PC-3 (cell line): Measurements from ENCODE around the gene YJU2. TPM values are rescaled to one million over a fixed set of nuclear protein-coding genes. Genes with fewer than 3 reads are reported as not detected.

ENCODE experiments used
- ATAC-seq: fragments of 200-7000 bp; cut with Tn5 transposase; 2 replicates; pipeline ENCODE4 v1.9.1; 2020; ENCODE audit warnings: mild to moderate bottlenecking, moderate library complexity
- BruUV-seq: library from RNA; stranded (reverse); fragments of 400-500 nt; replicated peaks from 2 replicates; lab custom pipeline; 2021; lab: Mats Ljungman, UMichigan
- CTCF ChIA-PET: fragments of 300-600 bp; sonication (Branson Sonifier 250); formaldehyde crosslinking; loops from one replicate; lab custom pipeline; 2022; ENCODE audit warnings: antibody characterized with exemption; lab: Charles Lee
- POLR2A ChIA-PET: fragments of 300-600 bp; sonication (Branson Sonifier 250); formaldehyde crosslinking; loops from one replicate; lab custom pipeline; 2022; ENCODE audit warnings: antibody characterized with exemption; ENCODE audit not compliant: unreplicated experiment; lab: Charles Lee
- DNase-seq: peaks from one replicate; pipeline ENCODE4 v3.0.0-alpha.2; 2015
- H2AFZ ChIP-seq: fragments of 300-600 bp; sonication (generic); 2 replicates; pipeline ENCODE4 v1.6.0; 2016; ENCODE audit warnings: antibody characterized with exemption, low read length
- H3F3A ChIP-seq: fragments of 300-600 bp; sonication (generic); one replicate; pipeline ENCODE4 v1.6.0; 2017; ENCODE audit warnings: antibody characterized with exemption, low read length, control low read depth, mild to moderate bottlenecking; ENCODE audit not compliant: unreplicated experiment
- H3K27ac ChIP-seq: fragments of 300-600 bp; sonication (generic); 2 replicates; pipeline ENCODE4 v1.5.1; 2016; ENCODE audit warnings: mild to moderate bottlenecking, low read length
- H3K27me3 ChIP-seq: fragments of 300-600 bp; sonication (generic); 2 replicates; pipeline ENCODE4 v1.6.1; 2016; ENCODE audit warnings: low read length, mixed read lengths
- H3K36me3 ChIP-seq: fragments of 300-600 bp; sonication (generic); 2 replicates; pipeline ENCODE4 v1.6.1; 2016; ENCODE audit warnings: low read depth, mixed run types, low read length, mixed read lengths
- H3K4me1 ChIP-seq: fragments of 300-600 bp; sonication (generic); 2 replicates; pipeline ENCODE4 v1.5.1; 2016; ENCODE audit warnings: low read length; ENCODE audit not compliant: insufficient read depth
- H3K4me2 ChIP-seq: fragments of 300-600 bp; sonication (generic); 2 replicates; pipeline ENCODE4 v1.6.0; 2016; ENCODE audit warnings: low read length
- H3K4me3 ChIP-seq: fragments of 300-600 bp; sonication (generic); 2 replicates; pipeline ENCODE4 v1.5.1; 2016; ENCODE audit warnings: mild to moderate bottlenecking, low read length, mixed read lengths
- H3K79me2 ChIP-seq: fragments of 300-600 bp; sonication (generic); 2 replicates; pipeline ENCODE4 v1.6.1; 2017; ENCODE audit warnings: low read length, mixed read lengths
- H3K9ac ChIP-seq: fragments of 300-600 bp; sonication (generic); 2 replicates; pipeline ENCODE4 v1.6.0; 2016; ENCODE audit warnings: mild to moderate bottlenecking, low read length
- H3K9me2 ChIP-seq: fragments of 300-600 bp; sonication (generic); replicated peaks from 2 replicates; pipeline ENCODE4 v1.6.1; 2016; ENCODE audit warnings: mixed run types, low read length, mixed read lengths
- H3K9me3 ChIP-seq: fragments of 300-600 bp; sonication (generic); 2 replicates; pipeline ENCODE4 v1.6.1; 2016; ENCODE audit warnings: low read length, mixed read lengths
- H4K20me1 ChIP-seq: fragments of 300-600 bp; sonication (generic); 2 replicates; pipeline ENCODE4 v1.6.1; 2016; ENCODE audit warnings: low read length, mixed read lengths
- EZH2 ChIP-seq: fragments of 300-600 bp; sonication (generic); IDR thresholded peaks from one replicate; pipeline ENCODE4 v1.6.1; 2017; ENCODE audit warnings: antibody characterized with exemption, mild to moderate bottlenecking, low read length; ENCODE audit not compliant: unreplicated experiment
- EZH2phosphoT487 ChIP-seq: fragments of 300-600 bp; sonication (generic); IDR thresholded peaks from 2 replicates; pipeline ENCODE4 v1.6.1; 2018; ENCODE audit warnings: mild to moderate bottlenecking, antibody characterized with exemption, low read length, borderline replicate concordance
- intact Hi-C: fragments of 100-400 bp; cut with micrococcal nuclease; formaldehyde crosslinking; loops from 2 replicates; pipeline ENCODE4 v1.9.0; 2023
- total RNA-seq: library from RNA; depleted of rRNA; stranded (reverse); fragments of >200 nt; gene quantifications from 2 replicates; pipeline ENCODE4 v1.2.3, GENCODE V29; 2014
- TF ChIP-seq, protein P1 (sequence below): fragments of 300-600 bp; sonication (generic); conservative IDR thresholded peaks from 2 replicates; pipeline ENCODE4 v1.5.1; 2017; ENCODE audit warnings: antibody characterized with exemption, low read depth, mild to moderate bottlenecking, low read length

YJU2 gene
- total RNA-seq, 1 experiment from 2014 or later, result 33.1 TPM

DNA sequence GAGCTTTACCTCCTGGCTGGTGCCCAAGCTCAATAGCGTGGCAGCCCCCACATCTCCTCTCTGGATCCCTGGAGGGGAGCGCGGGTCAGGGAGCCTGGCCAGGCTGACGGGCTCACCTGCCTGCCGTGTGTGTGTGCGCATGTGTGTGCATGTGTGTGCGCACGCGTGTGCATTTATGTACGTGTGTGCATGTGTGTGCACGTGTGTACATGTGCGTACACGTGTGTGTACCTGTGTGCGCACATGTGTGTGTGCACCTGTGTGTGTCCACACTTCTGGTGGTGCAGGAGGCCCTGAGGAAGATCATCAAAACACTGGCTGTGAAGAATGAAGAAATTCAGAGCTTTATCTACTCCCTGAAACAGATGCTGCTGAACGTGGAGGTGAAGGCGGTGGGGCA lies 58.8 kb downstream of the YJU2 start:
- POLR2A ChIA-PET, result no interaction called here
- H3K4me3 ChIP-seq, result no peak overlapping the region

GRCh38 chr19:4310247-4311121 lies 63.6 kb downstream of the YJU2 start:
- ATAC-seq (no peak), DNase-seq (peak; percentile 22)
- H3K27me3 ChIP-seq, result no peaks in the 10 kb centered on the region
- H3K36me3 ChIP-seq, result no peaks in the 10 kb centered on the region
- BruUV-seq, result no TSS peak
- H4K20me1 ChIP-seq, result no peaks in the 10 kb centered on the region
- ChIA-PET POLR2A (interaction anchor here (0.7 kb wide), 1 partner anchor 11 kb away, joined by 3 read pairs; no protein-coding TSS in a partner anchor), CTCF (no interaction called here)
- no peaks in the 10 kb centered on the region for H3K79me2 ChIP-seq
- no peaks in the 10 kb centered on the region for H3K9me2 ChIP-seq
- H2AFZ ChIP-seq, result no peak overlapping the region
- H3K9ac ChIP-seq, result no peak overlapping the region
- H3K4me1 ChIP-seq, result no peaks in the 10 kb centered on the region
- no peak overlapping the region for H3K27ac ChIP-seq
- intact Hi-C loops, result no loop called here
- TF ChIP-seq, protein P1, sequence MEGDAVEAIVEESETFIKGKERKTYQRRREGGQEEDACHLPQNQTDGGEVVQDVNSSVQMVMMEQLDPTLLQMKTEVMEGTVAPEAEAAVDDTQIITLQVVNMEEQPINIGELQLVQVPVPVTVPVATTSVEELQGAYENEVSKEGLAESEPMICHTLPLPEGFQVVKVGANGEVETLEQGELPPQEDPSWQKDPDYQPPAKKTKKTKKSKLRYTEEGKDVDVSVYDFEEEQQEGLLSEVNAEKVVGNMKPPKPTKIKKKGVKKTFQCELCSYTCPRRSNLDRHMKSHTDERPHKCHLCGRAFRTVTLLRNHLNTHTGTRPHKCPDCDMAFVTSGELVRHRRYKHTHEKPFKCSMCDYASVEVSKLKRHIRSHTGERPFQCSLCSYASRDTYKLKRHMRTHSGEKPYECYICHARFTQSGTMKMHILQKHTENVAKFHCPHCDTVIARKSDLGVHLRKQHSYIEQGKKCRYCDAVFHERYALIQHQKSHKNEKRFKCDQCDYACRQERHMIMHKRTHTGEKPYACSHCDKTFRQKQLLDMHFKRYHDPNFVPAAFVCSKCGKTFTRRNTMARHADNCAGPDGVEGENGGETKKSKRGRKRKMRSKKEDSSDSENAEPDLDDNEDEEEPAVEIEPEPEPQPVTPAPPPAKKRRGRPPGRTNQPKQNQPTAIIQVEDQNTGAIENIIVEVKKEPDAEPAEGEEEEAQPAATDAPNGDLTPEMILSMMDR, result no peak
- TF ChIP-seq EZH2 (no peak), EZH2phosphoT487 (no peak)
- H3K9me3 ChIP-seq, result no peaks in the 10 kb centered on the region
- no peak overlapping the region for H3K4me2 ChIP-seq
- no peaks in the 10 kb centered on the region for H3F3A ChIP-seq
- no peak overlapping the region for H3K4me3 ChIP-seq

More for the DNA sequence above, 58.8 kb downstream of the YJU2 start:
- H3K4me1 ChIP-seq, result no peaks in the 10 kb centered on the region
- BruUV-seq, result no TSS peak
- no peaks in the 10 kb centered on the region for H3K9me3 ChIP-seq
- H3K27ac ChIP-seq, result no peak overlapping the region
- H3K36me3 ChIP-seq, result no peaks in the 10 kb centered on the region
- no peak overlapping the region for H2AFZ ChIP-seq
- H4K20me1 ChIP-seq, result no peaks in the 10 kb centered on the region
- ATAC-seq, result no peak
- TF ChIP-seq EZH2, result no peak
- TF ChIP-seq, protein P1, result no peak
- TF ChIP-seq EZH2phosphoT487, result no peak
- H3K79me2 ChIP-seq, result no peaks in the 10 kb centered on the region
- CTCF ChIA-PET, result no interaction called here
- no peak for DNase-seq
- H3K27me3 ChIP-seq, result no peaks in the 10 kb centered on the region
- intact Hi-C loops, result no loop called here
- no peaks in the 10 kb centered on the region for H3K9me2 ChIP-seq
- no peak overlapping the region for H3K4me2 ChIP-seq
- no peak overlapping the region for H3K9ac ChIP-seq
- no peaks in the 10 kb centered on the region for H3F3A ChIP-seq
